HFF-Myc (cell line): Measurements from ENCODE around the gene EXOC1.
"Not testable (repeated sequence)": the region's sequence is repeated elsewhere in the genome, so short reads cannot be mapped to it uniquely, and the experiment has no call there.

ENCODE experiments used
- DNase-seq: peaks from one replicate; pipeline ENCODE4 v3.0.0-alpha.2; 2011; ENCODE audit warnings: low read depth; ENCODE audit errors: extremely low read depth
- H3K4me3 ChIP-seq: replicated peaks from 2 replicates; pipeline ENCODE4 v1.5.1; 2011; ENCODE audit warnings: low read depth, mild to moderate bottlenecking, control low read depth, low read length
- TF ChIP-seq, protein P1 (sequence below): IDR thresholded peaks from 2 replicates; pipeline ENCODE4 v1.5.1; 2012; ENCODE audit warnings: mild to moderate bottlenecking, low read depth, low read length, control low read depth; ENCODE audit errors: missing control alignments

The EXOC1 gene

GRCh38 chr4:55931043-55931442, 77.6 kb downstream of the EXOC1 start:
- TF ChIP-seq, protein P1, sequence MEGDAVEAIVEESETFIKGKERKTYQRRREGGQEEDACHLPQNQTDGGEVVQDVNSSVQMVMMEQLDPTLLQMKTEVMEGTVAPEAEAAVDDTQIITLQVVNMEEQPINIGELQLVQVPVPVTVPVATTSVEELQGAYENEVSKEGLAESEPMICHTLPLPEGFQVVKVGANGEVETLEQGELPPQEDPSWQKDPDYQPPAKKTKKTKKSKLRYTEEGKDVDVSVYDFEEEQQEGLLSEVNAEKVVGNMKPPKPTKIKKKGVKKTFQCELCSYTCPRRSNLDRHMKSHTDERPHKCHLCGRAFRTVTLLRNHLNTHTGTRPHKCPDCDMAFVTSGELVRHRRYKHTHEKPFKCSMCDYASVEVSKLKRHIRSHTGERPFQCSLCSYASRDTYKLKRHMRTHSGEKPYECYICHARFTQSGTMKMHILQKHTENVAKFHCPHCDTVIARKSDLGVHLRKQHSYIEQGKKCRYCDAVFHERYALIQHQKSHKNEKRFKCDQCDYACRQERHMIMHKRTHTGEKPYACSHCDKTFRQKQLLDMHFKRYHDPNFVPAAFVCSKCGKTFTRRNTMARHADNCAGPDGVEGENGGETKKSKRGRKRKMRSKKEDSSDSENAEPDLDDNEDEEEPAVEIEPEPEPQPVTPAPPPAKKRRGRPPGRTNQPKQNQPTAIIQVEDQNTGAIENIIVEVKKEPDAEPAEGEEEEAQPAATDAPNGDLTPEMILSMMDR: no peak
- no peak for DNase-seq
- H3K4me3 ChIP-seq: no peak overlapping the region

DNA sequence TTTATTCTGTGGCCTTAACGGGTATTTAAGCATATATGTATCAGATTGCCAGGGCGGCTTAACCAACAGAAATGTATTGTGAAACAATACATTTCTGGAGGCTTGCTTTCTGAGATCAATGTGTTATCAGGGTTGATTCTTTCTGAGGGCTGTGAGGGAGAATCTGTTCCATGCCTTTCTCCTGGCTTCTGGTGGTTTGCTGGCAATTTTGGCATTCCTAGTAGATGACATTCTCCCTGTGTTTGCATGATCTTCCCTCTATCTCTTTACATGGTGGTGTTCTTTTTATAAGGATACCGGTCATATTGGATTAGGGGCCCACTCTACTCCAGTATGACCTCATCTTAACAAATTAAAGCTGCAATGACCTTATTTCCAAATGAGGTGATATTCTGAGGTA, 78.4 kb downstream of the EXOC1 start:
- TF ChIP-seq, protein P1: no peak
- H3K4me3 ChIP-seq: no peak overlapping the region
- DNase-seq: no peak

DNA sequence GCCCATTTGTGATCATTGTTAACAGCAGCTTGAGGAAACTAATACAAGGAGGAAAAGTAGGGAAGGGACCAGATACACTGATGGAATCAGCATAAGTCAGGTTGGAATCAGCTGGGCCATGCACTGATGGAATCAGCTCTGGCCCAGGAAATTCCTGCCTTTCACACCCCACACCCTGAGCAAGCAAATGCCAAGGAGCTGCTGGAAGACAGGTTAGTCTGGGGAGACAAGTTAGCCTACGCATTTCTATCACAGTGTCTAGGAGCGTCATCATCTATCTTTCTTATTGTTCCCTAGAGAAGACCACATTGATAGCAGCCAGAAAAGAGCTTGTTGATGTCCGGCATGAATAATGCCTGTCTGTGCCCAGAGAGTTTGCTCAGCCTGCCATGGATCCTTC, 79.1 kb downstream of the EXOC1 start:
- no peak overlapping the region for H3K4me3 ChIP-seq
- TF ChIP-seq, protein P1: no peak
- DNase-seq: no peak

DNA sequence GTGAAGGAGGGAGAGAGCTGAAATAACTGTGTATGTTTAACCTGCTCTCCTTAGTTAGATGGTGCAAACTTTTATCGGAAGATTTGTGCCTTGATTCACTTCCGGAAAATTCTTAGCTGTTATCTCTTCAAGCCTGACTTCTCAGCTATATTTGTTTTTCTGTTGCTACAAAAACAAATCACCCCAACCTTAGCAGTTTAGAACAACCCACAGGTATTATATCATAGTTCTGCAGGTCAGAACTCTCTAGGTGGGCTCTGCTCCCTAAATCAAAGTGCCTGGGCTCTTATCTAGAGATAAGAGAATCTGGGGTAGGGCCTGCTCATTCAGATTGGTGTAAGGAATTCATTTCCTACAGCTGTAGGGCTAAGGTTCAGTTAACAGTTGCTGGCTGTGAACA, 80.2 kb downstream of the EXOC1 start:
- DNase-seq: no peak
- TF ChIP-seq, protein P1: no peak
- no peak overlapping the region for H3K4me3 ChIP-seq

GRCh38 chr4:55935907-55936306, 82.5 kb downstream of the EXOC1 start:
- DNase-seq: not testable (repeated sequence)

DNA sequence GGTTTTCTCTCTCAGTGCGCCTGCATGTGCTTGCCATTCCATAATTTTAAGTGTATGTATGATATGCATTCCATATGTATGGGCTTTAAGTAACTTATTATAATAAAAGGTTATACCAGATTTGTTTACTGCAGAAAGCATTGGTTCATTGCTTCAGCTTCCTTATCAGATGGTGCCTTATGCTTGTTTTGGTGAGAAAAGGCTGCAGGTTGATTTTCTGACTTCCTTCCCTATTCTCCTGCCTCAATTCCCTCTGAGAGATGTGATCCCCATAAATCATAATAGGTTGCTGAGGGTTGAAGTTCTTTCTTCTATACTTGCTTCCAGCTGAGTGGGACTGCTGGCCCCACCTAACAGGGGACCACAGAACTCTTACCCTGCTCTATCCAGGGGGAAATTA, 85.0 kb downstream of the EXOC1 start:
- no peak for DNase-seq
- TF ChIP-seq, protein P1: no peak
- no peak overlapping the region for H3K4me3 ChIP-seq

More at GRCh38 chr4:55935907-55936306, 82.5 kb downstream of the EXOC1 start:
- H3K4me3 ChIP-seq: not testable (repeated sequence)

DNA sequence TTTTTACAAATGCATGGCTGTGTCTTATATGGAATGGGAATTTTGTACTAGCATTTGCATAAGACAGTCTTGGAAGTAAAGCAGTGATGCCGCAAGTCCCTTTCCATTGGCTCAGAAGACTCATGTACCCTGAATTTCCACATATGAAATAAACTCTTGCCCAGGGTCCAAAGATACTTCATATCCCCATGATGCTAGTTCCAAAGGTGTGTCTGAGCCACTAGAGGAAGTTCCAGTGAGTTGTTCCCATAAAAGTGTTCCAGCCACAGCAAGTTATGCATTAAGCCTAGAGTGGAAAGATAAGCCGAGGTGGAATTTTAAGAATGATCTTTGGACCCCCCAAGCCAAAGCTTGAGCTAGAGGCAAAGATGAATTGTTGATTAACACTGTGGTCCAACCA, 86.0 kb downstream of the EXOC1 start:
- TF ChIP-seq, protein P1: no peak
- H3K4me3 ChIP-seq: no peak overlapping the region
- DNase-seq: no peak
